Neural progenitor cell (in vitro differentiated cells): ENCODE data around the gene CDH12.

Experiments
- EZH2 ChIP-seq: fragments of 200-600 bp; sonication (generic); IDR thresholded peaks from 2 replicates; pipeline ENCODE4 v1.6.1; 2017; ENCODE audit warnings: antibody characterized with exemption, mild to moderate bottlenecking, moderate library complexity
- EZH2phosphoT487 ChIP-seq: fragments of 200-600 bp; sonication (generic); IDR thresholded peaks from 2 replicates; pipeline ENCODE4 v1.6.1; 2017; ENCODE audit warnings: antibody characterized with exemption
- TF ChIP-seq, protein P1 (sequence below): fragments of 200-600 bp; sonication (generic); IDR thresholded peaks from 2 replicates; pipeline ENCODE4 v1.5.1; 2017; ENCODE audit warnings: antibody characterized with exemption, mild to moderate bottlenecking

DNA sequence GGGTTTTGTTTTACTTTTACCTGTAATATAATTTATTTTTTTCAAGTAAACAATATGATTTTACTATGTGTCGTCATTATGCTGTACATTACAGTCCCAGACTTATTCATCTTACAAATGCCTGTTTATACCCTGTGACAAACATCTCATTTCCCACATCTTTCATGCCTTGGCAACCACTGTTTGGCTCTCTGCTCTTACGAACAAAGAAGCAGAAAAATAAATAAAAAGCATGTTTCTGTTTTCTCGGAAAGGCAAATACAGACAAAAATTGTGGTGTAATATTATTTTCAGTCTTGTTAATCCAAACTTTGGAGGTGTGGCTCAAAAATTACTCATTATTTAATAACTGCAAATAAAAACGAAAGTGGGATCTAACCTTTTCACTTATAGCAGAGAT lies 393.0 kb downstream of the CDH12 start:
- TF ChIP-seq, protein P1, sequence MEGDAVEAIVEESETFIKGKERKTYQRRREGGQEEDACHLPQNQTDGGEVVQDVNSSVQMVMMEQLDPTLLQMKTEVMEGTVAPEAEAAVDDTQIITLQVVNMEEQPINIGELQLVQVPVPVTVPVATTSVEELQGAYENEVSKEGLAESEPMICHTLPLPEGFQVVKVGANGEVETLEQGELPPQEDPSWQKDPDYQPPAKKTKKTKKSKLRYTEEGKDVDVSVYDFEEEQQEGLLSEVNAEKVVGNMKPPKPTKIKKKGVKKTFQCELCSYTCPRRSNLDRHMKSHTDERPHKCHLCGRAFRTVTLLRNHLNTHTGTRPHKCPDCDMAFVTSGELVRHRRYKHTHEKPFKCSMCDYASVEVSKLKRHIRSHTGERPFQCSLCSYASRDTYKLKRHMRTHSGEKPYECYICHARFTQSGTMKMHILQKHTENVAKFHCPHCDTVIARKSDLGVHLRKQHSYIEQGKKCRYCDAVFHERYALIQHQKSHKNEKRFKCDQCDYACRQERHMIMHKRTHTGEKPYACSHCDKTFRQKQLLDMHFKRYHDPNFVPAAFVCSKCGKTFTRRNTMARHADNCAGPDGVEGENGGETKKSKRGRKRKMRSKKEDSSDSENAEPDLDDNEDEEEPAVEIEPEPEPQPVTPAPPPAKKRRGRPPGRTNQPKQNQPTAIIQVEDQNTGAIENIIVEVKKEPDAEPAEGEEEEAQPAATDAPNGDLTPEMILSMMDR, result no peak
- TF ChIP-seq EZH2 (no peak), EZH2phosphoT487 (no peak)
